ENCODE results near the gene UNC5C.

DNA sequence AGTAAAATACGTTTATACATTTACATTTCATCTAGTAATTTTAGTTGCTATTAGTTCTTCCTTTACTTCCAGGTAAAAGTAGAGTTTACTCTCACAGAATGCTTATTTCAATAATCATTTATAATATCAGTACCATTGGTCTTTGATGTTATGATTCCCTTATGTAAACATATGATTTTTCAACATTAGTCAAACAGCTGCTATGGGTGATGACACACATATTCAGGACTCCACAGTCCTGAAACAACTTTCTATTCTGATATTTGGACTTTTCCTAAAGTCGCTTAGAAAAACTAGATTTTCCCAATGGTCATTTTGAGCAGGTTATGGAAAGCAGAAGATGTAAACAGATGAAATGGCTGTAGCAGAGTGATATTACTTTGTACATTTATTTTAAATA lies 369.8 kb downstream of the UNC5C start:
- no peak for TF ChIP-seq CTCF (IDR thresholded peaks at IDR 0.05)
- no peak for TF ChIP-seq POLR2A (IDR thresholded peaks at IDR 0.05)
